CD4-positive, CD25-positive, alpha-beta regulatory T cell (primary cell): ENCODE measurements around the gene RAB13. TPM values are rescaled to one million over a fixed set of nuclear protein-coding genes. Genes with fewer than 3 reads are reported as not detected.
A peak's percentile ranks its signal among the peaks of the same experiment; 100 is the strongest.

Experiments used
- ATAC-seq, 2 donors: fragments of 150-1000 bp; cut with Tn5 transposase; one replicate each; pipeline ENCODE4 v1.10.0; 2021; ENCODE audit warnings: low read depth in 2 of 2, moderate number of reproducible peaks in 2 of 2, moderate library complexity in 1 of 2
- DNase-seq, 3 donors: peaks; one replicate each; pipeline versions ENCODE4 v3.0.0 to v3.0.0-alpha.2; 2012 to 2022; ENCODE audit warnings: mixed read lengths in 1 of 3
- H3K27ac ChIP-seq: one replicate; pipeline ENCODE4 v1.7.0; 2013; ENCODE audit warnings: mild to moderate bottlenecking, low read length; ENCODE audit not compliant: insufficient read depth, poor library complexity, severe bottlenecking
- H3K27me3 ChIP-seq: one replicate; pipeline ENCODE4 v1.7.0; 2013; ENCODE audit warnings: low read length; ENCODE audit not compliant: control insufficient read depth, insufficient read depth
- H3K36me3 ChIP-seq: one replicate; pipeline ENCODE4 v1.7.0; 2013; ENCODE audit warnings: mild to moderate bottlenecking, low read length, moderate library complexity; ENCODE audit not compliant: control insufficient read depth, insufficient read depth
- H3K4me1 ChIP-seq: 2 replicates; pipeline ENCODE4 v1.7.0; 2013; ENCODE audit warnings: mild to moderate bottlenecking, low read length; ENCODE audit not compliant: insufficient read depth, control insufficient read depth, poor library complexity, severe bottlenecking
- H3K4me3 ChIP-seq: one replicate; pipeline ENCODE4 v1.7.0; 2013; ENCODE audit warnings: low read depth, mild to moderate bottlenecking, low read length, moderate library complexity
- H3K9me3 ChIP-seq, 2 experiments: 1 replicate in 1 of 2; 2 replicates in 1 of 2; pipeline ENCODE4 v1.7.0; 2013; ENCODE audit warnings: low read length in 2 of 2, mild to moderate bottlenecking in 1 of 2, moderate library complexity in 1 of 2; ENCODE audit not compliant: control insufficient read depth in 2 of 2
- H3K27ac Mint-ChIP-seq, 3 donors: one replicate each; pipeline ENCODE4 v1.8.0; 2020 to 2022; ENCODE audit warnings: mild to moderate bottlenecking in 3 of 3, mixed read lengths in 3 of 3, moderate library complexity in 2 of 3
- H3K27me3 Mint-ChIP-seq: one replicate; pipeline ENCODE4 v1.8.0; 2022; ENCODE audit warnings: mild to moderate bottlenecking, mixed read lengths
- H3K36me3 Mint-ChIP-seq: one replicate; pipeline ENCODE4 v1.8.0; 2020; ENCODE audit warnings: mixed read lengths
- H3K4me1 Mint-ChIP-seq, 4 donors: one replicate each; pipeline ENCODE4 v1.8.0; 2020 to 2022; ENCODE audit warnings: mixed read lengths in 4 of 4, mild to moderate bottlenecking in 1 of 4
- H3K4me3 Mint-ChIP-seq, 4 donors: one replicate each; pipeline ENCODE4 v1.8.0; 2020 to 2022; ENCODE audit warnings: mild to moderate bottlenecking in 4 of 4, mixed read lengths in 4 of 4, moderate library complexity in 3 of 4
- H3K9me3 Mint-ChIP-seq, 7 donors: one replicate each; pipeline ENCODE4 v1.8.0; 2020 to 2022; ENCODE audit warnings: mixed read lengths in 7 of 7, mild to moderate bottlenecking in 3 of 7, moderate library complexity in 2 of 7
- polyA plus RNA-seq, 4 donors: library from polyadenylated mRNA; unstranded; fragments of 300-500 nt; fragmentation: Illumina TruSeq; gene quantifications; one replicate each; pipeline ENCODE4 v1.2.3, GENCODE V29; 2021
- total RNA-seq: library from RNA; stranded (reverse); gene quantifications from one replicate; pipeline ENCODE4 v1.2.3, GENCODE V29; 2022

The RAB13 gene
- total and polyA plus RNA-seq, 5 donors from 2014 or later, result 0.57 TPM; not detected in 4

DNA sequence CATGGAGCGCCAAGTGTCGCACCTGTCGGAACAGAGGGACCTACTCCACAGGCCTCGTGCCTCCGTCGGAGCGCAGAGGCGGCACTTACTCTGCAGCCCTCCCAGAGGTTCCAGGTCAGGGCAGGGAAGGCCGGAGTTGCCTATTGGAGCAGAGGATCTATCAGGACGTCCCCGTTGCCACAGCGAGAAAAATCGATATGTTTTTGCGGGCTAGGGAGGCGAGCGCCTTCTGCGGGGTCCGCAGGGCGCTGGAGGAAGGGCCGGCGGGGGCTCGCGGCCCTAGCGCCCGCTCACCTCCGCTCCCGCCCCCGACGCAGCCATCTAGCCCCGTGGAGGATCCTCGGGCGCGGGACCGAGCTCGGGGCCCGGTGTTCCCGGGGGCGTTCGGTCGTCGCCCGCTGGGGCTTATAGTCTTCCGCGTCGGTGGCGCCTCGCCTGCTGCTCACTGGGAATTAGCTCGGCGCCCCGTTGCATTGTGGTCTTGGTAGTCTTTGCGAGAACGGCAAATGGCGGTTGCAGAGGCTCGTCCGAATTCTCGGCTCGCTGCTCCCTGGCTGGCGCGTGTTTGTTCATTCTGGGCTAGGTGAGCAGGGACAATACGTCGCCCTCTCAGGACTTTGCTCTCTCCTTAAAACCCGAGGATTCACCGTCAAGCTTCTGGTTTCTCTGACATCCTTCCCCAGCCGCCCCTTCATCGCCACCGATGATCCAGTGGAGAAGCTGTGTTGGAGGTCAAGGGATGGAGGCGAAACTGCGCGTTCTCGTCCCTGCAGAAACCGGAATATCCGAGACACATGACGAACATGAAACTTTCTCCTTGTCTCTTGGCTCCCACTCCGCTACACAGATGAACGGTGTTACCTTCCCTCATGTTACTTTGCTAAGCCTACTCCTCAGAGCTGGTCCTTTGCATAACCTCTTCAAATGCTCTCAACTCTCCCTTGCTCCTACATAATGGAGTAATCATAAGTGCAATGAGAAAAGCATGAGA is 8.6 kb downstream of the RAB13 start, which contains the start of gene JTB:
TSS of gene JTB (minus strand) at position 425 of the 991 bp plus-strand sequence. CDS start at position 3, 422 bp downstream.
- Histone ChIP-seq H3K27me3 (no peaks in the 10 kb centered on the region), H3K9me3 (no peaks in the 10 kb centered on the region), H3K27ac (peak within 1 kb of the TSS; percentile 81), H3K36me3 (peaks cover 25% of the 10 kb centered on the region), H3K4me3 (peak within 1 kb of the TSS; percentile 96), H3K4me1 (peaks cover 27% of the 10 kb centered on the region)
- Mint-ChIP-seq H3K9me3 (no peaks in the 10 kb centered on the region), H3K27me3 (no peaks in the 10 kb centered on the region), H3K4me3 (peak within 1 kb of the TSS; percentile 97), H3K4me1 (peaks cover 4 to 37% (median 25%) of the 10 kb centered on the region in 4 donors), H3K36me3 (peaks cover 23% of the 10 kb centered on the region), H3K27ac (peak within 1 kb of the TSS; percentile 94 to 98 (median 97))
- peak; percentile 94 to 97 for ATAC-seq
- DNase-seq, result peak; percentile 80 to 87 (median 83)

DNA sequence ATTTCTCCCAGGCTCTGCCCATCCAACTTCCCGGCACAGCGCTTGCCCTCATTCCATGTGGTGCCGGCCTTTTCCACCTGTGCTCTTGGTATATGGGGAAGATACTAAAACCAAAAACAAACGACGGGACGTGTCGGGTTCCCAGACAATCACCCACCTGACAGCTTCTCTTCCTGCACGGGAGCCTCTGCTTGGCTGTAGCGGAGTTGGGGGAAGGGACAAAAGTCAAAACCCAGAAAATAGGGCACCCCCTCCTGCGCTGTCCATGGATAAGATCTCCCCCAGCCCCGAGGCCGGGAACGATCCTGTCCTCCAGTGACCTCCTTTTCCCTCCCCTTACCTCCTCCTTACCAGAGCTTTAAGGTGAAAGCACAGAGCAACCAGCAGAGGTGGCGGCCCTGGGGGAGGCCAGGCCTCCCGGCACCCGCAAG is 9.3 kb downstream of the RAB13 start:
- ATAC-seq, result no peak
- Histone ChIP-seq H3K9me3 (no peaks in the 10 kb centered on the region), H3K27me3 (no peaks in the 10 kb centered on the region), H3K4me1 (peaks cover 27% of the 10 kb centered on the region), H3K27ac (peak overlapping the region; percentile 81), H3K4me3 (peak overlapping the region; percentile 74), H3K36me3 (peaks cover 25% of the 10 kb centered on the region)
- no peak for DNase-seq
- H3K27me3 Mint-ChIP-seq, result no peaks in the 10 kb centered on the region
- H3K4me3 Mint-ChIP-seq, result peak overlapping the region; percentile 97
- no peaks in the 10 kb centered on the region for H3K9me3 Mint-ChIP-seq
- H3K36me3 Mint-ChIP-seq, result peaks cover 25% of the 10 kb centered on the region
- H3K27ac Mint-ChIP-seq, result peak overlapping the region; percentile 94 to 98 (median 97)
- peaks cover 4 to 42% (median 29%) of the 10 kb centered on the region in 4 donors for H3K4me1 Mint-ChIP-seq

DNA sequence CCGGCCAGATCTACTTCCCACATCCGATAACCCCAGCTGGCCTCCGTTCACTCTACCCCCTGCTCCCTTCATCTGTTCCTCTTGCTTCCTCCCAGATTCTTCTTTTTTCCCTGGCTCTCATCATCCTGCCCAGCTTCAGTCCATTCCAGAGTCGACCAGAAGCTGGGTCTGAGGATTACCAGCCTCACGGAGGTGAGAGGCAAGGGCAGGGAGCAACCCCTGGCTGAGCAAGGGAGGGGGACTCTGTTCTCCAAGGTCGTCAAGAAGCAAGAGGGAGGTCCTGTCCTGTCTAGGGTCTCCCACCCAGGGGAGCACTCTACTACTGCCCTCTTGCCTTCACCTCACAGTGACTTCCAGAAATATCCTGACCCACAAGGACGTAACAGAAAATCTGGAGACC is 12.6 kb downstream of the RAB13 start:
- Histone ChIP-seq H3K4me1 (peaks cover 24% of the 10 kb centered on the region), H3K4me3 (no peak overlapping the region), H3K36me3 (peaks cover 25% of the 10 kb centered on the region), H3K9me3 (no peaks in the 10 kb centered on the region), H3K27ac (no peak overlapping the region), H3K27me3 (no peaks in the 10 kb centered on the region)
- H3K27me3 Mint-ChIP-seq, result no peaks in the 10 kb centered on the region
- peak overlapping the region in 1 of 4 donors; percentile 72 for H3K4me3 Mint-ChIP-seq
- H3K27ac Mint-ChIP-seq, result peak overlapping the region in 1 of 3 donors; percentile 65
- H3K9me3 Mint-ChIP-seq, result no peaks in the 10 kb centered on the region
- ATAC-seq, result no peak
- peaks cover 25% of the 10 kb centered on the region for H3K36me3 Mint-ChIP-seq
- DNase-seq, result no peak
- H3K4me1 Mint-ChIP-seq, result peaks cover 4 to 42% (median 29%) of the 10 kb centered on the region in 4 donors

DNA sequence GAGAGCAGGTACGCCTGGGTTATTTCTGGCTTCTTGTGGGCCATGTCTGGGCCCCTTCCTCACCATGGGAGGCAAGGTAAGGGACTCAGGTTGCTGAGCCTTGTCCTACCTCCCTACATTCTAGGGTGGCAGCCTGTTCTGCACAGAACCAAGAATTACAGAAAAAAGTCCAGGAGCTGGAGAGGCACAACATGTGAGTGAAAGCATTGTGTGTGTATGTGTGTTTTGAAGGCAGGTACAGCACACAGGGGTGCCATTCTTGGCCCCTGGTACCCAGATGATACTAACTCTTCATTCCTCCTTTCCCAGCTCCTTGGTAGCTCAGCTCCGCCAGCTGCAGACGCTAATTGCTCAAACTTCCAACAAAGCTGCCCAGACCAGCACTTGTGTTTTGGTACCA is 13.1 kb downstream of the RAB13 start:
- no peaks in the 10 kb centered on the region for H3K9me3 Mint-ChIP-seq
- H3K36me3 Mint-ChIP-seq, result peaks cover 25% of the 10 kb centered on the region
- no peaks in the 10 kb centered on the region for H3K9me3 ChIP-seq
- peaks cover 25% of the 10 kb centered on the region for H3K36me3 ChIP-seq
- peaks cover 22% of the 10 kb centered on the region for H3K4me1 ChIP-seq
- ATAC-seq (no peak), DNase-seq (no peak)
- H3K27me3 ChIP-seq, result no peaks in the 10 kb centered on the region
- peak overlapping the region in 1 of 3 donors; percentile 65 for H3K27ac Mint-ChIP-seq
- H3K4me1 Mint-ChIP-seq, result peaks cover 4 to 38% (median 26%) of the 10 kb centered on the region in 4 donors
- H3K27ac ChIP-seq, result no peak overlapping the region
- peak overlapping the region in 2 of 4 donors; percentile 13 to 72 for H3K4me3 Mint-ChIP-seq
- no peaks in the 10 kb centered on the region for H3K27me3 Mint-ChIP-seq
- H3K4me3 ChIP-seq, result no peak overlapping the region

DNA sequence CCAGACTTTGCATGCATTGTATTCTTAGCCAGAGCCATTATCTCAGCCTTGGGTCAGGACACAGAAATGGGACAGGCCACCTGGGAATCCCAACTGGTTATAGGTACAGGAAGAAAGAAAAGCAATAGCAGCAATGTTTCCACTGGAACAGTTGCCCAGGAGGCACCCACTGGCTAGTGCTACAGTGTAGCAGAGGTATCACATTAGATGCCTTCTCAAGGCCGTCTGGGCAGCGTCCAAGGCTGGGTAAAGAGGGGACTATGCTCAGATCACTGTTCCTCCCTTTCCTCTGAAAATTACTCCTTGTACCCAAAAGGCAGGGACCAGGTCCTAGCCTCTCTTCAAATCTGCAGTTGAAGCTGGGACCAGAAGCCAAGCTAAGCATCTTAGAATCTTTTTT is 15.8 kb downstream of the RAB13 start:
- H3K9me3 ChIP-seq, result no peaks in the 10 kb centered on the region
- peaks cover 18% of the 10 kb centered on the region for H3K36me3 ChIP-seq
- H3K27ac Mint-ChIP-seq, result peak overlapping the region in 2 of 3 donors; percentile 31 to 77
- H3K9me3 Mint-ChIP-seq, result peaks cover 0 to 1% (median 0%) of the 10 kb centered on the region in 7 donors
- peak overlapping the region in 1 of 4 donors; percentile 27 for H3K4me3 Mint-ChIP-seq
- H3K27ac ChIP-seq, result no peak overlapping the region
- ATAC-seq (no peak), DNase-seq (no peak)
- no peaks in the 10 kb centered on the region for H3K27me3 Mint-ChIP-seq
- peaks cover 19% of the 10 kb centered on the region for H3K36me3 Mint-ChIP-seq
- peaks cover 15 to 43% (median 27%) of the 10 kb centered on the region in 4 donors for H3K4me1 Mint-ChIP-seq
- H3K4me1 ChIP-seq, result peaks cover 26% of the 10 kb centered on the region
- H3K27me3 ChIP-seq, result no peaks in the 10 kb centered on the region
- H3K4me3 ChIP-seq, result no peak overlapping the region

DNA sequence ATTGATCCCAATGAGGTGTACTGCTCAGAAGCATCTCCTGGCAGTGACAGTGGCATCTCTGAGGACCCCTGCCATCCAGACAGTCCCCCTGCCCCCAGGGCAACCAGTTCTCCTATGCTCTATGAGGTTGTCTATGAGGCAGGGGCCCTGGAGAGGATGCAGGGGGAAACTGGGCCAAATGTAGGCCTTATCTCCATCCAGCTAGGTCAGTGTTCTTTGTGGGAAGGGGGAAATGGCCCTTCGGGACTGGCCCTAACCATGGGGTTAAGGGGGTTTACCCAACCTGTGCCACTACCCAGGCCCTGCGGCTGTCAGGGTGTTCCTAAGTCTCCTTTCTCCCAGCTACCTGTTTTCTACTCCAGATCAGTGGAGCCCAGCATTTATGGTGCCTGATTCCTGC is 17.2 kb downstream of the RAB13 start:
- peaks cover 33% of the 10 kb centered on the region for H3K4me1 ChIP-seq
- H3K27ac Mint-ChIP-seq, result peak overlapping the region in 2 of 3 donors; percentile 72 to 77
- H3K4me3 Mint-ChIP-seq, result peak overlapping the region in 3 of 4 donors; percentile 42 to 64 (median 48)
- H3K27ac ChIP-seq, result peak overlapping the region; percentile 89
- no peak overlapping the region for H3K4me3 ChIP-seq
- DNase-seq (no peak), ATAC-seq (no peak)
- H3K27me3 ChIP-seq, result no peaks in the 10 kb centered on the region
- peaks cover 0 to 1% (median 0%) of the 10 kb centered on the region in 7 donors for H3K9me3 Mint-ChIP-seq
- peaks cover 11% of the 10 kb centered on the region for H3K36me3 Mint-ChIP-seq
- H3K27me3 Mint-ChIP-seq, result no peaks in the 10 kb centered on the region
- no peaks in the 10 kb centered on the region for H3K9me3 ChIP-seq
- peaks cover 16 to 48% (median 29%) of the 10 kb centered on the region in 4 donors for H3K4me1 Mint-ChIP-seq
- peaks cover 8% of the 10 kb centered on the region for H3K36me3 ChIP-seq

DNA sequence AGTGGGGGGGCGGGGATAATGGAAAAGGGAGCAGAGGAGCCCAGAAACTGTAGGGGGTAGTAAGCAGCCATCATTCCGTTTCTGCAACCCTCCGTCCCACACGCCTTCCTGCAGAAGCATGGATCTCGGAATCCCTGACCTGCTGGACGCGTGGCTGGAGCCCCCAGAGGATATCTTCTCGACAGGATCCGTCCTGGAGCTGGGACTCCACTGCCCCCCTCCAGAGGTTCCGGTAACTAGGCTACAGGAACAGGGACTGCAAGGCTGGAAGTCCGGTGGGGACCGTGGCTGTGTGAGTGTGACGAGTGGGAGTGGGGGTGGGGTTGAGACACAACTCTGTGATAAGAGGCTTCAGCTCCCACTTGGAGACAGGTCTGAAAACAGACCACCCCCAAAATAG is 17.7 kb downstream of the RAB13 start:
- ATAC-seq, result no peak
- H3K4me3 ChIP-seq, result no peak overlapping the region
- H3K36me3 Mint-ChIP-seq, result peaks cover 7% of the 10 kb centered on the region
- peaks cover 0 to 1% (median 0%) of the 10 kb centered on the region in 7 donors for H3K9me3 Mint-ChIP-seq
- H3K4me1 ChIP-seq, result peaks cover 38% of the 10 kb centered on the region
- H3K36me3 ChIP-seq, result peaks cover 3% of the 10 kb centered on the region
- no peaks in the 10 kb centered on the region for H3K27me3 Mint-ChIP-seq
- peaks cover 19 to 50% (median 34%) of the 10 kb centered on the region in 4 donors for H3K4me1 Mint-ChIP-seq
- peak overlapping the region; percentile 42 to 95 (median 78) for H3K4me3 Mint-ChIP-seq
- H3K27ac Mint-ChIP-seq, result peak overlapping the region; percentile 77 to 99 (median 96)
- no peak for DNase-seq
- no peaks in the 10 kb centered on the region for H3K9me3 ChIP-seq
- H3K27me3 ChIP-seq, result no peaks in the 10 kb centered on the region
- H3K27ac ChIP-seq, result peak overlapping the region; percentile 89
